Measurements from ENCODE around the gene CHAC1. TPM values are rescaled to one million over a fixed set of nuclear protein-coding genes. Genes with fewer than 3 reads are reported as not detected.

Gene CHAC1
- total and polyA plus RNA-seq, 10 donors: 0.39 to 5.5 (median 1.6) TPM

- TF ChIP-seq POLR2A (IDR thresholded peaks at IDR 0.05) (no peak), CTCF (IDR thresholded peaks at IDR 0.05 in 8 of 11, conservative IDR thresholded peaks at IDR 0.05 in 3 of 11) (no peak), POLR2AphosphoS5 (IDR thresholded peaks at IDR 0.05) (no peak)
- no peak overlapping the region for H3K27ac ChIP-seq
- no peaks in the 10 kb centered on the region for H3K27me3 ChIP-seq (replicated peaks in 1 of 7)
- no peaks in the 10 kb centered on the region for H3K9me3 ChIP-seq
- peaks cover 0 to 93% (median 36%) of the 10 kb centered on the region in 6 donors for H3K36me3 ChIP-seq
- H3K4me1 ChIP-seq: peaks cover 0 to 14% (median 2%) of the 10 kb centered on the region in 6 donors
- intact Hi-C loops (cut with DNase I; ENCODE audit: low total_unique reads): no loop called here
- 88 to 97% (median 94%) methylated on average over 3 of the region's 3 CpGs for WGBS, 5 donors
- DNase-seq: no peak
- H3K4me3 ChIP-seq: no peak overlapping the region
Measured at GRCh38 chr15:41004490-41004889, 51.2 kb downstream of the CHAC1 start.

Small RNA genes lying within 50 kb of the gene (small RNA-seq; reads per million reads assigned to genes)
- gene ISCA1P4: 0 reads per million in 4 donors

Other genes starting within 250 kb of the CHAC1 start
- gene RMDN3, start 198.2 kb upstream of the CHAC1 start, total RNA-seq: 10 to 100 TPM; 19.7 to 32.2 (median 25.6) TPM
- 10 to 100 TPM; 13.0 to 15.4 (median 13.7) TPM for gene RMDN3, start 198.2 kb upstream of the CHAC1 start, polyA plus RNA-seq
- gene GCHFR, start 189.4 kb upstream of the CHAC1 start, total RNA-seq: 10 to 100 TPM in 4 of 7 donors, 1 to 10 TPM in 3; 6.1 to 21.9 (median 13.6) TPM
- 10 to 100 TPM; 17.7 to 38.0 (median 23.6) TPM for gene GCHFR, start 189.4 kb upstream of the CHAC1 start, polyA plus RNA-seq
- under 1 TPM in 6 of 7 donors, not detected in 1; 0.20 to 0.66 (median 0.39) TPM for gene C15orf62, start 183.5 kb upstream of the CHAC1 start, total RNA-seq
- gene C15orf62, start 183.5 kb upstream of the CHAC1 start, polyA plus RNA-seq: under 1 TPM; 0.36 to 0.39 (median 0.38) TPM
- gene ZFYVE19, start 146.4 kb upstream of the CHAC1 start, total RNA-seq: 10 to 100 TPM; 16.1 to 31.1 (median 20.3) TPM
- 10 to 100 TPM; 23.2 to 31.7 (median 27.3) TPM for gene ZFYVE19, start 146.4 kb upstream of the CHAC1 start, polyA plus RNA-seq
- 10 to 100 TPM; 16.2 to 57.1 (median 41.1) TPM for gene DNAJC17, start 146.0 kb upstream of the CHAC1 start, total RNA-seq
- gene DNAJC17, start 146.0 kb upstream of the CHAC1 start, polyA plus RNA-seq: 10 to 100 TPM; 52.5 to 61.5 (median 60.4) TPM
- not detected for gene PPP1R14D, start 124.8 kb upstream of the CHAC1 start, total RNA-seq
- under 1 TPM in 1 of 3 donors, not detected in 2; 0.30 TPM for gene PPP1R14D, start 124.8 kb upstream of the CHAC1 start, polyA plus RNA-seq
- gene SPINT1, start 109.4 kb upstream of the CHAC1 start, total RNA-seq: 10 to 100 TPM in 4 of 7 donors, 1 to 10 TPM in 3; 6.5 to 25.8 (median 11.3) TPM
- gene SPINT1, start 109.4 kb upstream of the CHAC1 start, polyA plus RNA-seq: 1 to 10 TPM; 4.8 to 5.6 (median 5.0) TPM
- not detected for gene RHOV, start 79.2 kb upstream of the CHAC1 start, total RNA-seq
- gene RHOV, start 79.2 kb upstream of the CHAC1 start, polyA plus RNA-seq: under 1 TPM in 2 of 3 donors, not detected in 1; 0.06 to 0.19 TPM
- gene VPS18, start 59.0 kb upstream of the CHAC1 start, total RNA-seq: 10 to 100 TPM; 18.6 to 29.1 (median 25.3) TPM
- 10 to 100 TPM in 1 of 3 donors, 1 to 10 TPM in 2; 7.2 to 15.8 (median 7.4) TPM for gene VPS18, start 59.0 kb upstream of the CHAC1 start, polyA plus RNA-seq
- 10 to 100 TPM in 5 of 7 donors, 1 to 10 TPM in 2; 7.6 to 26.3 (median 11.0) TPM for gene DLL4, start 24.1 kb upstream of the CHAC1 start, total RNA-seq
- 1 to 10 TPM; 1.2 to 5.0 (median 2.3) TPM for gene DLL4, start 24.1 kb upstream of the CHAC1 start, polyA plus RNA-seq
- gene INO80, start 162.8 kb downstream of the CHAC1 start, total RNA-seq: 10 to 100 TPM; 24.2 to 39.4 (median 27.2) TPM
- gene INO80, start 162.8 kb downstream of the CHAC1 start, polyA plus RNA-seq: 1 to 10 TPM; 5.2 to 9.0 (median 5.6) TPM